CD4-positive, alpha-beta T cell (primary cell): Measurements from ENCODE around the gene ACAP1. TPM values are rescaled to one million over a fixed set of nuclear protein-coding genes. Genes with fewer than 3 reads are reported as not detected.
A peak's percentile ranks its signal among the peaks of the same experiment; 100 is the strongest.

Experiments used
- ATAC-seq: fragments of 200-7000 bp; cut with Tn5 transposase; one replicate; pipeline ENCODE4 v1.10.0; 2022; ENCODE audit warnings: mild to moderate bottlenecking; ENCODE audit not compliant: poor library complexity
- CTCF ChIA-PET: fragments of 350-600 bp; sonication (Branson Sonifier 250); formaldehyde crosslinking; loops from one replicate; lab custom pipeline; 2021; ENCODE audit warnings: antibody characterized with exemption, inconsistent platforms; lab: Charles Lee
- POLR2A ChIA-PET: fragments of 350-600 bp; sonication (Branson Sonifier 250); formaldehyde crosslinking; loops from one replicate; lab custom pipeline; 2021; ENCODE audit warnings: antibody characterized with exemption, inconsistent platforms; lab: Charles Lee
- DNase-seq, 14 experiments: peaks; one replicate each; pipeline ENCODE4 v3.0.0-alpha.2; 2013 to 2020; ENCODE audit warnings: mixed read lengths in 2 of 14
- H3K27ac ChIP-seq, 2 donors: one replicate each; pipeline versions ENCODE4 v1.5.1 to v1.7.0; 2013; ENCODE audit warnings: low read length in 2 of 2, low read depth in 1 of 2, mild to moderate bottlenecking in 1 of 2
- H3K27me3 ChIP-seq, 2 experiments: 1 replicate in 1 of 2; 2 replicates in 1 of 2; pipeline versions ENCODE4 v1.6.1 to v1.7.0; 2013; ENCODE audit warnings: low read length in 2 of 2, control low read depth in 1 of 2, mild to moderate bottlenecking in 1 of 2, moderate library complexity in 1 of 2; ENCODE audit not compliant: insufficient read depth in 2 of 2, control insufficient read depth in 1 of 2
- H3K36me3 ChIP-seq: one replicate; pipeline ENCODE4 v1.6.1; 2013; ENCODE audit warnings: low read length, control low read depth; ENCODE audit not compliant: insufficient read depth
- H3K4me1 ChIP-seq: one replicate; pipeline ENCODE4 v1.6.1; 2013; ENCODE audit warnings: low read length, control low read depth; ENCODE audit not compliant: insufficient read depth
- H3K4me3 ChIP-seq: one replicate; pipeline ENCODE4 v1.5.1; 2013; ENCODE audit warnings: mild to moderate bottlenecking, low read length, moderate library complexity
- H3K9me3 ChIP-seq, 2 experiments: 1 replicate in 1 of 2; 2 replicates in 1 of 2; pipeline versions ENCODE4 v1.6.1 to v1.7.0; 2013; ENCODE audit warnings: low read length in 2 of 2, mild to moderate bottlenecking in 2 of 2, control low read depth in 1 of 2, moderate library complexity in 1 of 2; ENCODE audit not compliant: control insufficient read depth in 1 of 2, insufficient read depth in 1 of 2
- H3K27ac Mint-ChIP-seq: one replicate; pipeline ENCODE4 v1.8.0; 2020; ENCODE audit warnings: mixed read lengths
- H3K27me3 Mint-ChIP-seq: one replicate; pipeline ENCODE4 v1.8.0; 2021; ENCODE audit warnings: mixed read lengths
- H3K36me3 Mint-ChIP-seq: one replicate; pipeline ENCODE4 v1.8.0; 2021; ENCODE audit warnings: low read depth, mixed read lengths
- H3K4me1 Mint-ChIP-seq: one replicate; pipeline ENCODE4 v1.8.0; 2021; ENCODE audit warnings: low read depth, mixed read lengths
- H3K4me3 Mint-ChIP-seq: one replicate; pipeline ENCODE4 v1.8.0; 2020; ENCODE audit warnings: mild to moderate bottlenecking, mixed read lengths
- H3K9me3 Mint-ChIP-seq: one replicate; pipeline ENCODE4 v1.8.0; 2020; ENCODE audit warnings: mixed read lengths
- CTCF ChIP-seq: fragments of 200-600 bp; IDR thresholded peaks from one replicate; pipeline ENCODE4 v1.8.0; 2022; ENCODE audit warnings: antibody characterized with exemption, mild to moderate bottlenecking
- intact Hi-C, 2 experiments: fragments of 100-400 bp; cut with DNase I in 1 of 2; cut with micrococcal nuclease in 1 of 2; formaldehyde crosslinking; loops; one replicate each; pipeline versions ENCODE4 v1.15.1 to v1.9.0; 2023 to 2025; cut with DNase I, micrococcal nuclease
- total RNA-seq, 174 experiments: library from RNA in 2 of 174; stranded (reverse) in 2 of 174; gene quantifications; one replicate each; pipeline ENCODE4 v1.2.3 and lab custom pipeline; 2021 to 2026

The ACAP1 gene
- total RNA-seq, 2 experiments from 2014 or later: 565 to 575 TPM

- Mint-ChIP-seq H3K27me3 (no peaks in the 10 kb centered on the region), H3K9me3 (no peaks in the 10 kb centered on the region), H3K27ac (peak overlapping the region; percentile 48), H3K4me1 (peaks cover 40% of the 10 kb centered on the region), H3K36me3 (peaks cover 12% of the 10 kb centered on the region), H3K4me3 (peak overlapping the region; percentile 54)
- CTCF ChIA-PET: interaction anchor here (5.1 kb wide), 1 partner anchor 82 kb away, joined by 55 read pairs; the partner anchor contains the start of gene TMEM102
- Histone ChIP-seq H3K27ac (no peak overlapping the region), H3K36me3 (peaks cover 12% of the 10 kb centered on the region), H3K4me3 (no peak overlapping the region), H3K27me3 (no peaks in the 10 kb centered on the region), H3K9me3 (no peaks in the 10 kb centered on the region), H3K4me1 (peaks cover 51% of the 10 kb centered on the region)
- intact Hi-C loops: loop anchor here (5.0 to 10.0 kb wide), 4 partner anchors 50 to 312 kb away; partner anchors contain the start of genes FGF11 (in 1 of the 2), NLGN2 (in 1 of the 2), SLC16A11 (in 1 of the 2) and TMEM102 (in 1 of the 2)
- no peak for ATAC-seq
- DNase-seq: peak in 3 of 14 experiments; percentile 15 to 62 (median 46)
- POLR2A ChIA-PET: interaction anchor here (1.2 to 2.7 kb wide), 5 partner anchors 18 to 230 kb away, joined by 4 to 13 read pairs (median 5); partner anchors contain the start of genes ACAP1 and MPDU1
- TF ChIP-seq CTCF: no peak
Observed at GRCh38 chr17:7354262-7354843, 18.0 kb downstream of the ACAP1 start.

- Histone ChIP-seq H3K36me3 (peaks cover 8% of the 10 kb centered on the region), H3K9me3 (no peaks in the 10 kb centered on the region), H3K27me3 (no peaks in the 10 kb centered on the region), H3K27ac (no peak within 1 kb of the TSS), H3K4me3 (no peak within 1 kb of the TSS), H3K4me1 (peaks cover 46% of the 10 kb centered on the region)
- POLR2A ChIA-PET: interaction anchor here (1.1 to 2.7 kb wide), 6 partner anchors 19 to 206 kb away, joined by 3 to 13 read pairs (median 8); partner anchors contain the start of genes ACAP1, FGF11 and POLR2A
- CTCF ChIA-PET: interaction anchor here (0.8 to 5.1 kb wide), 8 partner anchors 15 to 161 kb away, joined by 3 to 55 read pairs (median 5); partner anchors contain the start of genes ACAP1, NEURL4, NLGN2 and TMEM102
- peak within 1 kb of the TSS; percentile 72 for H3K4me3 Mint-ChIP-seq
- peaks cover 5% of the 10 kb centered on the region for H3K36me3 Mint-ChIP-seq
- peak within 1 kb of the TSS; percentile 48 for H3K27ac Mint-ChIP-seq
- DNase-seq (peak in 1 of 14 experiments; percentile 34), ATAC-seq (no peak)
- TF ChIP-seq CTCF: no peak
- H3K27me3 Mint-ChIP-seq: no peaks in the 10 kb centered on the region
- intact Hi-C loops: loop anchor here (5.0 to 10.0 kb wide), 4 partner anchors 50 to 147 kb away; partner anchors contain the start of genes NLGN2 (in 1 of the 2) and TMEM256 (in 1 of the 2)
- peaks cover 34% of the 10 kb centered on the region for H3K4me1 Mint-ChIP-seq
- H3K9me3 Mint-ChIP-seq: no peaks in the 10 kb centered on the region
Observed at GRCh38 chr17:7355053-7355452, 18.7 kb downstream of the ACAP1 start, which contains the start of gene TMEM95. Gene TMEM95, plus strand, starts transcription at chr17:7355156. Its CDS starts 49 bp downstream, at chr17:7355205.

GRCh38 chr17:7355573-7355972 is 19.2 kb downstream of the ACAP1 start:
- Histone ChIP-seq H3K27me3 (no peaks in the 10 kb centered on the region), H3K36me3 (peaks cover 8% of the 10 kb centered on the region), H3K27ac (no peak overlapping the region), H3K9me3 (no peaks in the 10 kb centered on the region), H3K4me1 (peaks cover 41% of the 10 kb centered on the region), H3K4me3 (no peak overlapping the region)
- H3K36me3 Mint-ChIP-seq: peaks cover 5% of the 10 kb centered on the region
- no peak for TF ChIP-seq CTCF
- CTCF ChIA-PET: interaction anchor here (0.6 to 5.1 kb wide), 34 partner anchors 8 to 332 kb away, joined by 3 to 55 read pairs (median 4); partner anchors contain the start of genes ACAP1, FGF11, FXR2 and MPDU1
- POLR2A ChIA-PET: interaction anchor here (0.9 to 2.7 kb wide), 10 partner anchors 19 to 331 kb away, joined by 3 to 15 read pairs (median 5); partner anchors contain the start of genes ACAP1, FGF11 and POLR2A
- ATAC-seq (no peak), DNase-seq (no peak)
- peaks cover 34% of the 10 kb centered on the region for H3K4me1 Mint-ChIP-seq
- no peak overlapping the region for H3K4me3 Mint-ChIP-seq
- no peaks in the 10 kb centered on the region for H3K9me3 Mint-ChIP-seq
- intact Hi-C loops: loop anchor here (5.0 to 10.0 kb wide), 4 partner anchors 49 to 147 kb away; partner anchors contain the start of genes NLGN2 (in 1 of the 2) and TMEM256 (in 1 of the 2)
- H3K27me3 Mint-ChIP-seq: no peaks in the 10 kb centered on the region
- H3K27ac Mint-ChIP-seq: no peak overlapping the region
